Measurements from ENCODE around the gene SEC24D.

SEC24D gene

DNA sequence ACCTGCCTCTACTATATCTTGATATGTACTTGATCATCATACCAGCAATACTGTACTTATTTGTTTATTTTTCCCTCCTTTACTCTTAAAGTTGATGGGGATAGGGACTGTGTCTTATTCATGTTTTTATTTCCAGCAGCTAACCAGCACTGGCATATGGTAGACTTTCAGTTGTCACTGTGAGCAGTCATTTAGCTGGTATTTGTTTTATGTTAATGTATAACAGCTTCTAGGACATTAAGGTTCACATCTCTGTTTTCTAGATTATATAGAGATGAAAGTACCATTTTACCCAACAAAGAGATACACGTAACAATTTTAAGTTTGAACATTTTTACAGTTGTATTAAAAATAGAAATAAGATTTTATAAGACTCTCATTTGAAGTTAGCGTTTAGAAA is 132.8 kb downstream of the SEC24D start:
- no peak for DNase-seq

DNA sequence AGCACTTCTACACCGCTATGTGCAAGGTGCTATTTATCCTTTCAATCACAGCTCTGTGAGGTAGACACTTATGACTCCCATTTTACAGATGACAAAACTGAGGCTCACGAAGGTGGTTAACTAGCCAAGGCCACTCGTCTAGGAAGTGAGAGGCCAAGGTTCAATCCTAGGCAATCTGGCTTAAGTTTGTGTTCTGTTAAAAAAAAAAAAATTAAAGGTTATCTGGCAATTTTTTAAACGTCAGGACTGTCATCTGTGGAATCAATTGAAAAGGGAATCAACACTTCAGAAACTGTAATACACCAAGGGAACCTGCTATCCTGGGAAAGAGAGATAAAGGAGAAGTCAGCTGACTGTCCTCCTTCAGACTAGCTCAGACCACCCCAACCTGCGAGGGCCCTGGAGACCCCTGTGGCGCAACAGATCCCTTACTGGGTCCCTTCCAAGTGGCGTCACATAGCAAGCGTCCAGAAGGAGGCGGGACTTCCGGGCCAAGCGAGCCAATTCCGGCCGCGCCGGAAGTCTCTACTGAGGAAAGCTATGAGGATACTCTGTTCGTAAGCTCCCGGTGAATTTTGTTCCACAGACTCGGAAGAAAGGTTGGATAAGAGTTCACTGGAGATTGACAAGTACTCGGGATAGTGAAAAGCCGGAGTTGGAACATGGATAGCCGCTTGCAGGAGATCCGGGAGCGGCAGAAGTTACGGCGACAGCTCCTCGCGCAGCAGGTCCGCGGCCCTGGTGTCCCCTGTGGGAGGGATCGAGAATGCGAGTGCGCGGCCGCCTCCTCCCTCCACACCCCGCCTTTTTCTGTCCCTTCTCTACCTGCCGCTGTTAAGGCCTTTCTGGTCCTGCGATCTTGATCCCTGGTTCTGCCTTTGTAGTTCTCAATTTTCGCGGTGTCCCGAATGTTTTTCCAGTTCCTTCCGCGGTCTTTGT is 150.8 kb downstream of the SEC24D start, which contains the start of gene METTL14:
Gene METTL14 (plus strand): TSS at position 520 of the 939 bp plus-strand sequence. CDS start 143 bp downstream, at position 663.
- DNase-seq = peak; percentile 92

DNA sequence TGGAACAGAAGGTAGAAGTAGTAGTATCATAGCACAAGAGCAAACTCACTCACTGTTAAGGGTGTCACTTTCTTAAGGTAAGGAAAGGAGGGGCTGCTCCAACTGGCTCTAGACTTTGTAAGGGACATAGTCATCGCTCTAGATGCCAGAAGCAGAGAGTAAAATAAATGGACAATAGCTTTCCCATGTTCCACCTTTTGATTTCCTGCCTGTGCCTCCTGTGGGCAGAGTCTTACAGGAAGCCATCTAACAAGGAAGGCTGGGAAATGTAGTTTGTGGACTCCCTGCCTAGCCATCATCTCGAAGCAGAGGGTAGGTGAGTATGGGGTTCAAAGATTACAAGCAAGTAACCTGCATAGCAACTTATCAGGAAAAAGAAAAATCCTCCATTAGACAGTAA is 152.4 kb downstream of the SEC24D start:
- DNase-seq = peak; percentile 8

DNA sequence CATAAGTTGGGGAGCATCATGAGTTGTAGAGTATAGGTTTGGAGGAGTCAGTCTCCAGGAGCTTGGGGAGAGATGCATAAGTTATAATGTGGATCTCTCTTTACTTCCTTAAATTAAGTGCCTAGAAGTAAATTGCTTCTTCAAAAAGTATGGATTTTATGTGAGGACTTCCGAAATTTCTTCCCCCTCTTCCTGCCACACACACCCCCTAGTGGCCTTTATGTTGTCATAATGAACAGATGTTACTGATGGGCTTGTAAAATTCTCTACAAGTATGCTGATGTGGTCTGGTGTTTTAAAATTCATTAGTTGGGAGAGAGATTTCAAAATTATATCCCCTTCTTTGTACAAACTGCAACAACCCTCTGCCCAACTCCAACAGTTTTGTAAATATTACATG is 153.0 kb downstream of the SEC24D start:
- DNase-seq = peak; percentile 52

DNA sequence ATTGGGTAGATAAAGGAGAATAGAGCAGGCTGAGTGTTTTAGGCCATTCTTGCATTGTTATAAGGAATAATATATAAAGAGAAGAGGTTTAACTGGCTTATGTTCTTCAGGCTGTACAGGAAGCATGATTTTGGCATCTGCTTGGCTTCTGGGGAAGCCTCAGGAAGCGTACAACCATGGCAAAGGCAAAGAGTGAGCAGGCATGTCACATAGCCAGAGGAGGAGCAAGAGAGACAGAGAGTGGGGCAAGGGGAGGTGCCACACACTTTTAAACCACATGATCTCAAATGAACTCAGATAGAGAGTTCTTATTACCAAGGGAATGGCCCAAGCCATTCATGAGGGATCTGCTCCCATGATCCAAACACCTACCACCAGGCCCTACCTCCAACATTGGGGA is 155.1 kb downstream of the SEC24D start:
- DNase-seq = peak; percentile 2

DNA sequence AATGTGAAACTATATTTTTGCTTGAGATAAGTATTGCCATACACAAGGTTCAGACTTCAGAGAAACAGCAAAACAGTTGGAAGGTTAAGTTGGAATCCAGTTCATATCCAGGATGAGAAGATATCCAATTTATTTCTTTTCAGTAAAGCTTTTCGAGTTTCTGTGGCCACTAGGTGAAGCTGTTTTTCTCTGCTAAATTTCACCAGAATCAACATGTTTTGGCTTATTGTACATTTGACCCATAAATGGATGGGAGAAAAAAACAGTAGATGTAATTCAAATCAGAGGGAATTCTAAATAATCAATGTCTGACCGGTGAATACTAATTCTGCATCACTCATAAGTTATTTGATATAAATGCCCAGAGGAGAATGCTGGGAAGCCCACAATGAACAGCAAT is 159.8 kb downstream of the SEC24D start:
- no peak for DNase-seq
